Endometrial microvascular endothelial cells (primary cell): Measurements from ENCODE around the gene GGA1. TPM values are rescaled to one million over a fixed set of nuclear protein-coding genes. Genes with fewer than 3 reads are reported as not detected.
"Not testable (repeated sequence)": the region's sequence is repeated elsewhere in the genome, so short reads cannot be mapped to it uniquely, and the experiment has no call there.

ENCODE experiments used
- in situ Hi-C: cut with HindIII; loops from 2 replicates; pipeline ENCODE4 v1.10.0; 2017; ENCODE audit warnings: low sequenced_read_pairs, low pct_unique_long_range_greater_than_20kb; ENCODE audit errors: inconsistent ontology term
- total RNA-seq: library from RNA; depleted of rRNA; stranded (reverse); fragments of >200 nt; gene quantifications from one replicate; pipeline ENCODE4 v1.2.3, GENCODE V29; 2015; ENCODE audit errors: inconsistent ontology term

GGA1 gene
- total RNA-seq, 1 donor from 2014 or later: 64.9 TPM

DNA sequence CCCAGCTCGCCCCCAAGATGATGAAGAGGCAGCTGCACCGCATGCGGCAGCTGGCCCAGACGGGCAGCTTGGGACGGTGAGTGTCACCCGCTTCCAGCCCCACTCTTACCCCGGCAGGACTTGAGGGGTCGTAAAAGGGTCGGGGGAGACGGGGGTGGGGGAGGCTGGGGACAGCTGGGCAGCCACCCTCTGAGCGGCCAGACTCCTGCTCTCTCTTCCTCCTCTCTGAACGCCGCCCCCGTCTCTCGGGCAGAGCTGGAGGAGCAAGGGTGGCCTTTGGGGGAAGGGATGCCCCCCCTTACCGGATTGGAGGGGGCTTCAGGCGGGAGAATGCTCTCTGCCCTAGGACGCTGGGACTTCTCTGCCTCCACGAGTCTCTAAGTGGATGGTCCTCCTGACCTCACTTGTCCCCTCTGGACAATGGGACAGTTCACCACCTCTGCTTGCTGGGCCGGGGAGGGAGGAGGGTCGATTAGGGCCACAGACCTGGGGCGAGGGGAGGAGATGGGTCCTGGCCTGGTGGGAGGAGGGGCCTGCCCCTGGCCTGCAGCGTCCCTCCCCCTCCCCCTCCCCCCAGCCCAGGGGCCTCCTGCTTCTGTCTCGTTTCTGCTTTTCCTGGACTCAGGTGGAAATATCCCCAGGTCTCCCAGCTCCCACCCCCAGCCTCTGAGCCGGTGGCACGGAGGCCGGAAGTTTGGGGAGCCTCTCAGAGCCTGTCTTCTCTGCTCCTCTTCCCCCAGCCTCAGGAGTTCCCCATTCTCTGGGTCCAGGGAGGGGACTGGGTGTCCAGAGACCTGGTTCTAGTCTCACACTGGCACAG is 31.3 kb downstream of the GGA1 start:
- in situ Hi-C loops: no loop called here

DNA sequence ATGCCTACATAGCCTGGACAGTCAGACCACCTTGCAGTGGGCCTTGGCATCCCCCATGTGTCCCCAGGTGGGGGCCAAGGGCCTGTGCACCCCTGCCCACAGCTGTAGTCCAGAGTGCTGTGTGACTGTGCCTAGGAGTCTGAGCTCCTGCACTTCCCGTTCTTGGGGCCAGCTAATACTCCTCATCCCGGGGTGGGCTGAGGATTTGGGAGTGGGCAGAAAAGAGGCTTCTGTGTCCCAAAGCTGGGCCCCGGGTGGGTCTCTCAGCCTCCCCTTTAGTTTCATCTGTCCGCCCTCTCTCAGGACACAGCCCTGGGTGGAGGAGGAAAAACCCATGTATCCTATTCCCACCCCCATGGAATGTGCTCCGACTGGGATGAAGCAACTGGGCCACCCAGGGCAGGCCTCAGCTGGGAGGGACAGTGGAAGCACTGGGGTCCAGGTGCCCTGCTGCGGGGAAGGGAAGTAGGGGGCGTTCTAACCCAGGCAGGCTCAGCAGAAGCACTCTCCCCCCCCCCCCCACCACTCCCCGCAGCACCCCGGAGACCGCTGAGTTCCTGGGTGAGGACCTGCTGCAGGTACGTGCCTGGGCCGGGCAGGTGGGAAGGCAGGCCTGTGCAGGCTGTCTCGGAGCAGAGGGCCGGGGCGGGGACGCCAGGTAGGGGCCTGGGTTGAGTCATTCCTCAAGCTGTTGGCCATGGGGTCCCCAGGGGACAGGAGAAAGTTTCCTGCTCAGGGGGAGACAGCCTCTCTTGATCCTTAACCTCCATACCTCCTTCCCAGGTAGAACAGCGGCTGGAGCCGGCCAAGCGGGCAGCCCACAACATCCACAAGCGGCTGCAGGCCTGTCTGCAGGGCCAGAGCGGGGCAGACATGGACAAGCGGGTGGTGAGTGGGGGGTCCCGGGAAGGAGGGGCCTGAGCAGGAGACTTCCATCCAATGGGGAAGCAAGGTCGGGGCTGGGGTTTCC is 32.2 kb downstream of the GGA1 start:
- in situ Hi-C loops: no loop called here

- in situ Hi-C loops: no loop called here
Observed at GRCh38 chr22:37641561-37641949, 32.9 kb downstream of the GGA1 start.

- in situ Hi-C loops: no loop called here
Observed at GRCh38 chr22:37643225-37643847, 34.7 kb downstream of the GGA1 start.

GRCh38 chr22:37647317-37647716 is 38.7 kb downstream of the GGA1 start:
- in situ Hi-C loops: no loop called here

- in situ Hi-C loops: no loop called here
Observed at GRCh38 chr22:37647928-37648327, 39.3 kb downstream of the GGA1 start.

GRCh38 chr22:37650463-37651136 is 42.0 kb downstream of the GGA1 start:
- in situ Hi-C loops: no loop called here

DNA sequence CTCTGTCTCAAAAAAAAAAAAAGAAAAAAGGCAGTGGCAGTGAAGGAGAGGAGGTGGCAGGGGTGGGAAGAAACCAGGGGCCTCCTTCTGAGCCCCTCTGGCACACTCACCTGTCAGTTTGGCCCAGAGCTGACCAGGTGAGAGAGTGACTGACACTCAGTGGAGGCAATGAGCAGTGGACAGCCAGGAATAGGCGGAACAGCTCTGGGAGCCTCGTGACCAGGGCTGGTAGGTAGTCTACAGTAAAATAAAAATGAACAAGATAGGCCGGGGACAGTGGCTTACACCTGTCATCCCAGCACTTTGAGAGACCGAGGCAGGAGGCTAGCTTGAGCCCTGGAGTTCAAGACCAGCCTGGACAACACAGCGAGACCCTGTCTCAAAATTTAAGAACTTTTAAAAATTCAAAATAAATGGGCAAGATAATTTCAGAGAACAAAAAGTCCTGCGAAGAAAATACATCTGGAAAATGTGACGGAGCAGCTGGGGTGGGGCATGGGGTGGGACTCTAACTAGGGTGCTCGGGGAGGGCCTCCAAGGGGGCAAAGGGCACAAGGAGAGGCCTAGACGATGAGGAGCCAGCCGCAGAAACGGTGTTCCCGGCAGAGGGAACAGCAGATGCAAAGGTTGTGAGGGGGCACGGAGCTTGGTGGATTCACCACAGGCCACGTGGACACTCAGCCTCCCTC is 46.1 kb downstream of the GGA1 start:
- in situ Hi-C loops: no loop called here

- in situ Hi-C loops: no loop called here
Observed at GRCh38 chr22:37655252-37655563, 46.6 kb downstream of the GGA1 start.

DNA sequence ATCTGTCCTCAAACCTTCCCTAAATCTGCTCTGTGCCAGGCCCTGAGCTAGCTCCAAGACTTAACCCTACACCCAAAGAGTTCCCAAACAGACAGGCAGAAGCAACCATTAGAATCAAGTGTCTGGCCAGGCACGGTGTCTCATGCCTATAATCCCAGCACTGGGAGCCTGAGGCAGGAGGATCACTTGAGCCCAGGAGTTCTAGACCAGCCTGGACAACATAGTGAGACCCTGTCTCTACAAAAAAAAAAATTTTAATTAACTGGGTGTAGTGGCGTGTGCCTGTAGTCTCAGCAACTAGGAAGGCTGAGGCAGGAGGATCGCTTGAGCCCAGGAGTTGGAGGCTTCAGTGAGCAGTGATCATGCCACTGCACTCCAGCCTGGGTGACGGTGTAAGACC is 47.9 kb downstream of the GGA1 start:
- in situ Hi-C loops: not testable (repeated sequence)

DNA sequence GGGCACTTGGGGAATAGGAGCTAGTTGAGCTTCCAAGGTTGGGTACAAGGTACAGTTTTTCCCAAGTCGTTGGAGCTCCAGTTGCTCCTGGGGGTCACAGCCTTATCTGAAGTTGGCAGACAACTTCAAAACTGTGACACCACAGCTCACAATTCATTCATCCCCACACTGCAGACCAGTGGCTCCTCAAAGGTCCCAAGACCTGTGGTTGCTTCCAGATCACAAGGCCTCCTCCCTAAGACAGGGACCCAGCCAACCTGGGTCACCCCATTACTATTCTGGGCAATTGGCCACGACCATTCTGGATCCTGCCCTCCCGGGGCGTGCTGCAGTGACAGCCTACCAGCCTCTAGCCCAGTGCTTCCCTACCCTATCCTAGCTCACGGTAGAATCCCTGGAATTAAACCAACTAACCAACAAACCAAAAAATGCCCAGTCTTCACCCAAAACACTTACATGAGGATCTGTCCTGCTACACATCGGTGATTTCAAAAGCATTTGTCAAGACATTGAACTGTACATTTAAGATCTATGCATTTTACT is 49.0 kb downstream of the GGA1 start:
- in situ Hi-C loops: no loop called here

- in situ Hi-C loops: no loop called here
Observed at GRCh38 chr22:37658133-37659065, 49.8 kb downstream of the GGA1 start, which contains the start of gene PDXP. PDXP (plus strand) TSS chr22:37658723; CDS start chr22:37658783, 60 bp downstream.

GRCh38 chr22:37659066-37659896 is 50.6 kb downstream of the GGA1 start:
- in situ Hi-C loops: no loop called here

DNA sequence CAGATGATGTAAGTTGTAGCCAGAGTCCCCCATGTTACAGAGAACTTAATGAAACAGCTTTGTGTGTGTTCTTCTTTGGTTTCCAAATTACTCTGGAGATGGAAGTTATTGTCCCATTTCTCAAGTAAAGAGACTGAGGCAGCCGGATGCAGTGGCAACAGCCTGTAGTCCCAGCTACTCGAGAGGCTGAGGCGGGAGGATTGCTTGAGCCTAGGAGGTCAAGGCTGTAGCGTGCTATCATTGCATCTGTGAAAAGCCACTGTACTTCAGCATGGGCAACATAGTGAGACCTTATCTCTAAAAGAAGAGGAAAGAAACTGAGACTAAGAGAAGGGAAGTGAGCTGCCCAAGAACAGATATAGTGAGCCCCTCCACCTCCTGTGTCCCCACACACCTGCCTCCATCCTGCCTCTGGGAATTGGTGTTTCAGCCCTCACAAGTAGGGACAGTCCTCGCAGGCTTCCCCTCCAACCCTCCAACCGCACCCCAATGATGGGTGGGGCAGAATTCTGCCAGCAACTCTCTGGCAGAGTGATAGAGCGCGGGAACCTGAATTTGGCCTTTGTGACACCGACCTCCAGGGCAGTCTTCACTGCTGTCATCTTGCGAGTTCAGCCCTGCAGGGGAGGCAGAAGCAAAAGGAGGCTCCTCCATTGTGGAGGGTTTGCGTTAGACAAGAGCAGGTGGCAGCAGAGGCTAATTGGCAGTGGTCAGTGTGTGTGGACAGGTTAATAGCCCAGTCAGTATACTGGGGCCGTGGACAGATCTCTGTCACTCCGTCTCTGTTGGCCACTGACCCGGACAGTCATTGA is 51.5 kb downstream of the GGA1 start:
- in situ Hi-C loops: no loop called here

DNA sequence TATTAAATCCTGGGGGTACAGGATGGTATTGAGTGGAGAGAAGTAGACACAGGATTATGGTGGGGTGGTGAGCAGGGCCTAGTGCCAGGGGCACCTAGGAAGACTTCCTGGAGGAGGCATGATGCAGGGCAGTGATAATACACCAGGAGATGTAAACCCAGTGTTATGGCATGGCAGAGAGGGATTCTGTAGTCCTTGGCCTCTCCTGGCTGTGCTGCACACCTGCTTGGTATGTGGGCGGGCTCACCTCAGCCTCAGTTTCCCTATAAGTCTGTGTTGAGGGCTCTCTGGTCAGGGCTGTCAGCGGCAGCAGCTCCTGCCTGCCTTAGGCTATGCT is 52.0 kb downstream of the GGA1 start:
- in situ Hi-C loops: no loop called here
